ENCODE measurements around the gene LNX2. TPM values are rescaled to one million over a fixed set of nuclear protein-coding genes. Genes with fewer than 3 reads are reported as not detected.
A peak's percentile ranks its signal among the peaks of the same experiment; 100 is the strongest.

LNX2 gene
- total and polyA plus RNA-seq, 2 donors = 6.9 to 9.4 TPM

- peak overlapping the region in 1 of 2 donors; percentile 42 for H3K27ac ChIP-seq (ENCODE audit: low read depth in 1 of 2, low read length in 1 of 2)
- no peaks in the 10 kb centered on the region for H3K27me3 ChIP-seq (ENCODE audit: control insufficient read depth in 2 of 2, insufficient read depth in 1 of 2, low read length in 1 of 2)
- no peak for DNase-seq (ENCODE audit: low read depth in 6 of 9, low spot score in 9 of 9)
- no peaks in the 10 kb centered on the region for H3K9me3 ChIP-seq (ENCODE audit: control insufficient read depth in 2 of 2, insufficient read depth in 1 of 2, low read length in 1 of 2)
- H3K4me1 ChIP-seq (ENCODE audit: control insufficient read depth in 2 of 2, insufficient read depth in 2 of 2, low read length in 2 of 2) = no peaks in the 10 kb centered on the region
- H3K4me3 ChIP-seq (ENCODE audit: low read length in 2 of 2) = no peak overlapping the region
- H3K36me3 ChIP-seq (ENCODE audit: control insufficient read depth in 2 of 2, insufficient read depth in 2 of 2, low read length in 1 of 2) = no peaks in the 10 kb centered on the region
- WGBS = 98% methylated on average over 4 of the region's 4 CpGs
Observed at GRCh38 chr13:27641711-27642502, 21.6 kb upstream of the LNX2 start.

- Histone ChIP-seq H3K27me3 (ENCODE audit: control insufficient read depth in 2 of 2, insufficient read depth in 1 of 2, low read length in 1 of 2) (no peaks in the 10 kb centered on the region), H3K4me1 (ENCODE audit: control insufficient read depth in 2 of 2, insufficient read depth in 2 of 2, low read length in 2 of 2) (no peaks in the 10 kb centered on the region), H3K9me3 (ENCODE audit: control insufficient read depth in 2 of 2, insufficient read depth in 1 of 2, low read length in 1 of 2) (no peaks in the 10 kb centered on the region), H3K36me3 (ENCODE audit: control insufficient read depth in 2 of 2, insufficient read depth in 2 of 2, low read length in 1 of 2) (no peaks in the 10 kb centered on the region), H3K27ac (ENCODE audit: low read depth in 1 of 2, low read length in 1 of 2) (no peak overlapping the region), H3K4me3 (ENCODE audit: low read length in 2 of 2) (no peak overlapping the region)
- no peak for DNase-seq (ENCODE audit: low read depth in 6 of 9, low spot score in 9 of 9)
Observed at GRCh38 chr13:27639186-27639585, 18.9 kb upstream of the LNX2 start.

DNA sequence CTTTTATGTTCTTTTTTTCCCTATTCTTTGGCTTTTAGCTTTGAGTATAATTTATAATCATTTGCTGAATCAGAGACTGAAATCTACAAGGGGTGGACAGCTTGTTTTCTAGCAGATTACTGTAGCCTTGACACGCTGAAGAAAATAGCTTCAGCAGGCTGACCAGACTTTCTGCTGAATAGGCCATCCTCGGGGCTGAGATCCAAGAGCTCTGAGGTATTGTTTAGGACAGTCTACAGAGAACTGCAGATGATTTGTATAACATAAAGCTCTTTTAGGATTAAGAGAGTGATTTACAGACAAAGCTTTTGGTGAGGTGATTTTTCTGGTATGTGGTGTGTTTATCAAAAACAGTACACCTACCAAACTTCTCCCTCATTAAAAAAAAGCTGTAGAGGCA is 18.2 kb upstream of the LNX2 start:
- 90% methylated on average over 2 of the region's 2 CpGs for WGBS
- Histone ChIP-seq H3K27me3 (ENCODE audit: control insufficient read depth in 2 of 2, insufficient read depth in 1 of 2, low read length in 1 of 2) (no peaks in the 10 kb centered on the region), H3K27ac (ENCODE audit: low read depth in 1 of 2, low read length in 1 of 2) (no peak overlapping the region), H3K4me1 (ENCODE audit: control insufficient read depth in 2 of 2, insufficient read depth in 2 of 2, low read length in 2 of 2) (no peaks in the 10 kb centered on the region), H3K9me3 (ENCODE audit: control insufficient read depth in 2 of 2, insufficient read depth in 1 of 2, low read length in 1 of 2) (no peaks in the 10 kb centered on the region), H3K4me3 (ENCODE audit: low read length in 2 of 2) (no peak overlapping the region), H3K36me3 (ENCODE audit: control insufficient read depth in 2 of 2, insufficient read depth in 2 of 2, low read length in 1 of 2) (no peaks in the 10 kb centered on the region)
- no peak for DNase-seq (ENCODE audit: low read depth in 6 of 9, low spot score in 9 of 9)

- 92% methylated on average over 1 of the region's 1 CpG for WGBS
- Histone ChIP-seq H3K27me3 (ENCODE audit: control insufficient read depth in 2 of 2, insufficient read depth in 1 of 2, low read length in 1 of 2) (no peaks in the 10 kb centered on the region), H3K4me1 (ENCODE audit: control insufficient read depth in 2 of 2, insufficient read depth in 2 of 2, low read length in 2 of 2) (peaks cover 0 to under 1% of the 10 kb centered on the region in 2 donors), H3K36me3 (ENCODE audit: control insufficient read depth in 2 of 2, insufficient read depth in 2 of 2, low read length in 1 of 2) (peaks cover 0 to 1% of the 10 kb centered on the region in 2 donors), H3K9me3 (ENCODE audit: control insufficient read depth in 2 of 2, insufficient read depth in 1 of 2, low read length in 1 of 2) (no peaks in the 10 kb centered on the region), H3K4me3 (ENCODE audit: low read length in 2 of 2) (no peak overlapping the region), H3K27ac (ENCODE audit: low read depth in 1 of 2, low read length in 1 of 2) (no peak overlapping the region)
- no peak for DNase-seq (ENCODE audit: low read depth in 6 of 9, low spot score in 9 of 9)
Observed at GRCh38 chr13:27638001-27638400, 17.7 kb upstream of the LNX2 start.

DNA sequence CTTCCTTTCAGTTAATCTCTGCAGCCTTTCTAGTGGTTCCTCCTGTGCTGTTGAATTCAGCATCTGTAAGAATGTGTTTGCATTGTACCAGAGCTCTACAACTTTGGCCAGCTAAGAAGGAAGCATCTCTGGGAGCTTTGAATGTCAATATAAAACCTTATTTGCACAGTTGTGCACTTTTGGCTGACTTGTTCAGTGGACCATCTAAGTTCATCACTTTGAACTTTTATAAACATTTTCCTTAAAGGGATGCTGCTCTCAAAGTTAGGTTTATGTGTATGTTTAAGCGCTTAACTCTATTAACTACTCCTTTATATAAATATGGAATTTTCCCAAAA is 16.9 kb upstream of the LNX2 start:
- H3K27me3 ChIP-seq (ENCODE audit: control insufficient read depth in 2 of 2, insufficient read depth in 1 of 2, low read length in 1 of 2) = no peaks in the 10 kb centered on the region
- no peak overlapping the region for H3K27ac ChIP-seq (ENCODE audit: low read depth in 1 of 2, low read length in 1 of 2)
- no peaks in the 10 kb centered on the region for H3K9me3 ChIP-seq (ENCODE audit: control insufficient read depth in 2 of 2, insufficient read depth in 1 of 2, low read length in 1 of 2)
- DNase-seq (ENCODE audit: low read depth in 6 of 9, low spot score in 9 of 9) = no peak
- H3K4me1 ChIP-seq (ENCODE audit: control insufficient read depth in 2 of 2, insufficient read depth in 2 of 2, low read length in 2 of 2) = peaks cover 0 to 2% of the 10 kb centered on the region in 2 donors
- WGBS = 100% methylated on average over 1 of the region's 1 CpG
- peaks cover 0 to 3% of the 10 kb centered on the region in 2 donors for H3K36me3 ChIP-seq (ENCODE audit: control insufficient read depth in 2 of 2, insufficient read depth in 2 of 2, low read length in 1 of 2)
- no peak overlapping the region for H3K4me3 ChIP-seq (ENCODE audit: low read length in 2 of 2)

GRCh38 chr13:27636589-27637288 is 16.4 kb upstream of the LNX2 start:
- no peak overlapping the region for H3K27ac ChIP-seq (ENCODE audit: low read depth in 1 of 2, low read length in 1 of 2)
- DNase-seq (ENCODE audit: low read depth in 6 of 9, low spot score in 9 of 9) = no peak
- H3K36me3 ChIP-seq (ENCODE audit: control insufficient read depth in 2 of 2, insufficient read depth in 2 of 2, low read length in 1 of 2) = peaks cover 0 to 3% of the 10 kb centered on the region in 2 donors
- no peaks in the 10 kb centered on the region for H3K27me3 ChIP-seq (ENCODE audit: control insufficient read depth in 2 of 2, insufficient read depth in 1 of 2, low read length in 1 of 2)
- H3K4me3 ChIP-seq (ENCODE audit: low read length in 2 of 2) = no peak overlapping the region
- WGBS = 64% methylated on average over 6 of the region's 6 CpGs
- H3K4me1 ChIP-seq (ENCODE audit: control insufficient read depth in 2 of 2, insufficient read depth in 2 of 2, low read length in 2 of 2) = peaks cover 0 to 2% of the 10 kb centered on the region in 2 donors
- H3K9me3 ChIP-seq (ENCODE audit: control insufficient read depth in 2 of 2, insufficient read depth in 1 of 2, low read length in 1 of 2) = no peaks in the 10 kb centered on the region

DNA sequence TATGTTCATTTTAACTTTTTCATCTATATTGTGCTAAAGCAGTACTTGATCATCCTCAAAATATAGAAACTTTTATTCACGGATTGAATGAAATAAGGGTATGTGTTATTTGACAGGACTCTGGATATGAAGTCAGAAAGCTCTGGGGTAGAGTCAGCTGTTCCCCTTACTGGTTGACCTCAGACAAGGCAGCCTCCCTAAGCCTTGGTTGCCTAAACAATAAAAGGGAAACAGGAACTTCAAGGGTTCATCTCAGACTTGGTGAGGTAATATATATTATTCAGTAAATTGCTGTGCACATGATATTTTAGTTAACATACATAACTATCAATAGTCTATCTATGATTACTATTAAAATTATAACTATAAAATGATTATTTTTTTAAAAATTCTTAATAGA is 14.9 kb upstream of the LNX2 start:
- Histone ChIP-seq H3K9me3 (ENCODE audit: control insufficient read depth in 2 of 2, insufficient read depth in 1 of 2, low read length in 1 of 2) (no peaks in the 10 kb centered on the region), H3K4me1 (ENCODE audit: control insufficient read depth in 2 of 2, insufficient read depth in 2 of 2, low read length in 2 of 2) (peaks cover 0 to 7% of the 10 kb centered on the region in 2 donors), H3K27me3 (ENCODE audit: control insufficient read depth in 2 of 2, insufficient read depth in 1 of 2, low read length in 1 of 2) (no peaks in the 10 kb centered on the region), H3K4me3 (ENCODE audit: low read length in 2 of 2) (no peak overlapping the region), H3K27ac (ENCODE audit: low read depth in 1 of 2, low read length in 1 of 2) (no peak overlapping the region), H3K36me3 (ENCODE audit: control insufficient read depth in 2 of 2, insufficient read depth in 2 of 2, low read length in 1 of 2) (peaks cover 7% of the 10 kb centered on the region in 2 donors)
- 96% methylated on average over 1 of the region's 1 CpG for WGBS
- DNase-seq (ENCODE audit: low read depth in 6 of 9, low spot score in 9 of 9) = no peak

GRCh38 chr13:27634791-27635190 is 14.5 kb upstream of the LNX2 start:
- peaks cover 7% of the 10 kb centered on the region in 2 donors for H3K36me3 ChIP-seq (ENCODE audit: control insufficient read depth in 2 of 2, insufficient read depth in 2 of 2, low read length in 1 of 2)
- peak overlapping the region; percentile 49 to 70 for H3K27ac ChIP-seq (ENCODE audit: low read depth in 1 of 2, low read length in 1 of 2)
- WGBS = 96% methylated on average over 3 of the region's 3 CpGs
- no peaks in the 10 kb centered on the region for H3K9me3 ChIP-seq (ENCODE audit: control insufficient read depth in 2 of 2, insufficient read depth in 1 of 2, low read length in 1 of 2)
- H3K27me3 ChIP-seq (ENCODE audit: control insufficient read depth in 2 of 2, insufficient read depth in 1 of 2, low read length in 1 of 2) = no peaks in the 10 kb centered on the region
- H3K4me1 ChIP-seq (ENCODE audit: control insufficient read depth in 2 of 2, insufficient read depth in 2 of 2, low read length in 2 of 2) = peaks cover 0 to 7% of the 10 kb centered on the region in 2 donors
- no peak overlapping the region for H3K4me3 ChIP-seq (ENCODE audit: low read length in 2 of 2)
- DNase-seq (ENCODE audit: low read depth in 6 of 9, low spot score in 9 of 9) = no peak

DNA sequence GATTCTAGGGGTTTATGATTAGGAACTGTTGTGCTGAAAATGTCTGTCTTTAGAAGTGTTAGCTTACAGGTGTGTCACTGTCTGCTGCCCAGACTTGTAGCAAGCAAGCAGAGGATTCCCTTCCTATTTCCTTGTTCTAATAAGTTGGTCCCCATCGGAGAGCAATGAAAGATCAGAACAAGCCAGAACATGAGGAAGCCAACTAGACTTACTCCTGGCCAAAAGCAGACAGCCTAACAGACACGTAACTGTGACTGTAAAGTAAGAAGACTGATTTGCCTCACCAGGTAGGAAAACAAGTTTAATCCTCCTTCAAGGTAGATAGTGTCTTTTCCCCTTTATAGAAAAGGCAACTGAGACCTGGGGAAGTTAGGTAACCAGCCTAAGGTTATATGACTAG is 13.9 kb upstream of the LNX2 start:
- Histone ChIP-seq H3K9me3 (ENCODE audit: control insufficient read depth in 2 of 2, insufficient read depth in 1 of 2, low read length in 1 of 2) (no peaks in the 10 kb centered on the region), H3K27me3 (ENCODE audit: control insufficient read depth in 2 of 2, insufficient read depth in 1 of 2, low read length in 1 of 2) (no peaks in the 10 kb centered on the region), H3K4me3 (ENCODE audit: low read length in 2 of 2) (no peak overlapping the region), H3K4me1 (ENCODE audit: control insufficient read depth in 2 of 2, insufficient read depth in 2 of 2, low read length in 2 of 2) (peaks cover 0 to 7% of the 10 kb centered on the region in 2 donors), H3K36me3 (ENCODE audit: control insufficient read depth in 2 of 2, insufficient read depth in 2 of 2, low read length in 1 of 2) (peaks cover 7% of the 10 kb centered on the region in 2 donors), H3K27ac (ENCODE audit: low read depth in 1 of 2, low read length in 1 of 2) (peak overlapping the region in 1 of 2 donors; percentile 10)
- DNase-seq (ENCODE audit: low read depth in 6 of 9, low spot score in 9 of 9) = peak in 1 of 9 donors; percentile 12
- 93% methylated on average over 2 of the region's 2 CpGs for WGBS
